Caco-2 (cell line): ENCODE data around the gene ZNFX1. TPM values are rescaled to one million over a fixed set of nuclear protein-coding genes. Genes with fewer than 3 reads are reported as not detected.

Source experiments
- BruUV-seq: library from RNA; stranded (reverse); fragments of 400-500 nt; replicated peaks from 2 replicates; lab custom pipeline; 2021; lab: Mats Ljungman, UMichigan
- CTCF ChIA-PET: fragments of 300-600 bp; sonication (Branson Sonifier 250); formaldehyde crosslinking; loops from one replicate; lab custom pipeline; 2022; ENCODE audit warnings: antibody characterized with exemption; lab: Charles Lee
- POLR2A ChIA-PET: fragments of 300-600 bp; sonication (Branson Sonifier 250); formaldehyde crosslinking; loops from one replicate; lab custom pipeline; 2022; ENCODE audit warnings: antibody characterized with exemption; lab: Charles Lee
- DNase-seq, 2 experiments: peaks; one replicate each; pipeline versions ENCODE4 v3.0.0 to v3.0.0-alpha.2; 2020 to 2022
- H3K27me3 ChIP-seq: replicated peaks from 2 replicates; pipeline ENCODE4 v1.6.0; 2011; ENCODE audit warnings: low read length; ENCODE audit not compliant: control insufficient read depth, insufficient read depth
- H3K36me3 ChIP-seq: 2 replicates; pipeline ENCODE4 v1.5.1; 2011; ENCODE audit warnings: low read length; ENCODE audit not compliant: control insufficient read depth, insufficient read depth
- H3K4me1 ChIP-seq: fragments of 250-450 bp; sonication (Bioruptor Pico); 2 replicates; pipeline ENCODE4 v1.5.1; 2020; ENCODE audit warnings: mild to moderate bottlenecking
- H3K4me3 ChIP-seq: 2 replicates; pipeline ENCODE4 v1.5.1; 2011; ENCODE audit warnings: low read depth, mild to moderate bottlenecking, control low read depth, low read length
- H3K9me3 ChIP-seq: fragments of 250-450 bp; sonication (Bioruptor Pico); 2 replicates; pipeline ENCODE4 v1.5.1; 2020; ENCODE audit warnings: mild to moderate bottlenecking, moderate library complexity
- H3K27ac Mint-ChIP-seq: one replicate; pipeline ENCODE4 v1.8.0; 2022; ENCODE audit warnings: mixed read lengths; ENCODE audit not compliant: unreplicated experiment
- H3K27me3 Mint-ChIP-seq: one replicate; pipeline ENCODE4 v1.8.0; 2022; ENCODE audit warnings: mixed read lengths; ENCODE audit not compliant: insufficient read depth, unreplicated experiment
- H3K36me3 Mint-ChIP-seq: one replicate; pipeline ENCODE4 v1.8.0; 2022; ENCODE audit warnings: mild to moderate bottlenecking, mixed read lengths; ENCODE audit not compliant: insufficient read depth, unreplicated experiment
- H3K4me1 Mint-ChIP-seq: one replicate; pipeline ENCODE4 v1.8.0; 2022; ENCODE audit warnings: low read depth, mixed read lengths; ENCODE audit not compliant: unreplicated experiment
- H3K4me3 Mint-ChIP-seq: one replicate; pipeline ENCODE4 v1.8.0; 2022; ENCODE audit warnings: mild to moderate bottlenecking, moderate library complexity, mixed read lengths; ENCODE audit not compliant: unreplicated experiment
- H3K9me3 Mint-ChIP-seq: one replicate; pipeline ENCODE4 v1.8.0; 2022; ENCODE audit warnings: mixed read lengths; ENCODE audit not compliant: unreplicated experiment
- CTCF ChIP-seq, 2 experiments: fragments of 200-600 bp in 1 of 2; IDR thresholded peaks; 1 replicate in 1 of 2; 2 replicates in 1 of 2; pipeline versions ENCODE4 v1.5.1 to v1.8.0; 2011 to 2022; ENCODE audit warnings: antibody characterized with exemption in 1 of 2, control low read depth in 1 of 2, inconsistent platforms in 1 of 2, low read depth in 1 of 2, low read length in 1 of 2, mild to moderate bottlenecking in 1 of 2, moderate library complexity in 1 of 2; ENCODE audit not compliant: insufficient read depth in 1 of 2, severe bottlenecking in 1 of 2, unreplicated experiment in 1 of 2
- intact Hi-C: fragments of 100-400 bp; cut with micrococcal nuclease; formaldehyde crosslinking; loops from one replicate; pipeline ENCODE4 v1.10.0; 2022; ENCODE audit not compliant: unreplicated experiment
- total RNA-seq: library from RNA; stranded (reverse); gene quantifications from 2 replicates; pipeline ENCODE4 v1.2.3, GENCODE V29; 2022

The ZNFX1 gene
- total RNA-seq, 1 experiment from 2014 or later: 34.0 TPM

GRCh38 chr20:49292010-49292409, 14.2 kb upstream of the ZNFX1 start:
- Histone ChIP-seq H3K9me3 (peaks cover 1% of the 10 kb centered on the region; the same call in 1 of the 2 replicates), H3K36me3 (peaks cover 22% of the 10 kb centered on the region), H3K27me3 (no peaks in the 10 kb centered on the region), H3K4me1 (peaks cover 29% of the 10 kb centered on the region), H3K4me3 (no peak overlapping the region)
- Mint-ChIP-seq H3K4me1 (peaks cover 42% of the 10 kb centered on the region), H3K27ac (peak overlapping the region; percentile 79), H3K36me3 (peaks cover 89% of the 10 kb centered on the region), H3K4me3 (no peak overlapping the region), H3K27me3 (no peaks in the 10 kb centered on the region), H3K9me3 (peaks cover 15% of the 10 kb centered on the region)
- CTCF ChIA-PET: interaction anchor here (0.5 to 1.4 kb wide), 2 partner anchors 15 to 28 kb away, joined by 3 to 7 read pairs; no protein-coding TSS in a partner anchor
- no TSS peak for BruUV-seq
- no peak for DNase-seq
- POLR2A ChIA-PET: interaction anchor here (0.6 to 1.0 kb wide), 2 partner anchors 46 to 377 kb away, joined by 3 read pairs; no protein-coding TSS in a partner anchor
- intact Hi-C loops: no loop called here
- no peak for TF ChIP-seq CTCF (IDR thresholded peaks at IDR 0.05; ENCODE audit: insufficient read depth in 1 of 2, low read depth in 1 of 2, low read length in 1 of 2, severe bottlenecking in 1 of 2, unreplicated experiment in 1 of 2)

- no peak for TF ChIP-seq CTCF (IDR thresholded peaks at IDR 0.05; ENCODE audit: insufficient read depth in 1 of 2, low read depth in 1 of 2, low read length in 1 of 2, severe bottlenecking in 1 of 2, unreplicated experiment in 1 of 2)
- Histone ChIP-seq H3K4me1 (peaks cover 37% of the 10 kb centered on the region), H3K36me3 (peaks cover 29% of the 10 kb centered on the region), H3K4me3 (no peak overlapping the region), H3K27me3 (no peaks in the 10 kb centered on the region), H3K9me3 (peaks cover 9% of the 10 kb centered on the region)
- Mint-ChIP-seq H3K4me3 (peak overlapping the region; percentile 16), H3K36me3 (peaks cover 97% of the 10 kb centered on the region), H3K27me3 (no peaks in the 10 kb centered on the region), H3K27ac (peak overlapping the region; percentile 79), H3K9me3 (peaks cover 23% of the 10 kb centered on the region), H3K4me1 (peaks cover 50% of the 10 kb centered on the region)
- ChIA-PET CTCF (interaction anchor here (1.1 to 1.4 kb wide), 2 partner anchors 29 kb away, joined by 4 to 7 read pairs; no protein-coding TSS in a partner anchor), POLR2A (no interaction called here)
- no peak for DNase-seq
- intact Hi-C loops: loop anchor here (2.0 kb wide), 1 partner anchor 30 kb away; no protein-coding TSS in a partner anchor
- BruUV-seq: no TSS peak
Observed at GRCh38 chr20:49291200-49291599, 13.3 kb upstream of the ZNFX1 start.

GRCh38 chr20:49290608-49291191, 12.8 kb upstream of the ZNFX1 start:
- H3K27ac Mint-ChIP-seq: peak overlapping the region; percentile 79
- peaks cover 32% of the 10 kb centered on the region for H3K36me3 ChIP-seq
- no peak for TF ChIP-seq CTCF (IDR thresholded peaks at IDR 0.05; ENCODE audit: insufficient read depth in 1 of 2, low read depth in 1 of 2, low read length in 1 of 2, severe bottlenecking in 1 of 2, unreplicated experiment in 1 of 2)
- no TSS peak for BruUV-seq
- intact Hi-C loops: loop anchor here (2.0 kb wide), 1 partner anchor 30 kb away; no protein-coding TSS in a partner anchor
- ChIA-PET CTCF (interaction anchor here (1.1 kb wide), 1 partner anchor 30 kb away, joined by 4 read pairs; no protein-coding TSS in a partner anchor), POLR2A (interaction anchor here (0.6 kb wide), 1 partner anchor 30 kb away, joined by 4 read pairs; no protein-coding TSS in a partner anchor)
- H3K27me3 ChIP-seq: no peaks in the 10 kb centered on the region
- H3K4me3 ChIP-seq: no peak overlapping the region
- H3K27me3 Mint-ChIP-seq: no peaks in the 10 kb centered on the region
- H3K4me1 ChIP-seq: peaks cover 42% of the 10 kb centered on the region
- H3K4me3 Mint-ChIP-seq: peak overlapping the region; percentile 16
- peaks cover 28% of the 10 kb centered on the region for H3K9me3 Mint-ChIP-seq
- no peak for DNase-seq
- peaks cover 55% of the 10 kb centered on the region for H3K4me1 Mint-ChIP-seq
- H3K9me3 ChIP-seq: peaks cover 14% of the 10 kb centered on the region
- H3K36me3 Mint-ChIP-seq: peaks cover 97% of the 10 kb centered on the region
